NB4 (cell line): Measurements from ENCODE around the gene CDK10.
"Not testable (repeated sequence)": the region's sequence is repeated elsewhere in the genome, so short reads cannot be mapped to it uniquely, and the experiment has no call there.

Experiments used
- MYC ChIP-seq: IDR thresholded peaks from 2 replicates; pipeline ENCODE4 v1.6.1; 2011; ENCODE audit warnings: low read depth, low read length
- POLR2A ChIP-seq: IDR thresholded peaks from 2 replicates; pipeline ENCODE4 v1.6.1; 2011; ENCODE audit warnings: mild to moderate bottlenecking; ENCODE audit not compliant: insufficient read length; ENCODE audit errors: extremely low read depth

DNA sequence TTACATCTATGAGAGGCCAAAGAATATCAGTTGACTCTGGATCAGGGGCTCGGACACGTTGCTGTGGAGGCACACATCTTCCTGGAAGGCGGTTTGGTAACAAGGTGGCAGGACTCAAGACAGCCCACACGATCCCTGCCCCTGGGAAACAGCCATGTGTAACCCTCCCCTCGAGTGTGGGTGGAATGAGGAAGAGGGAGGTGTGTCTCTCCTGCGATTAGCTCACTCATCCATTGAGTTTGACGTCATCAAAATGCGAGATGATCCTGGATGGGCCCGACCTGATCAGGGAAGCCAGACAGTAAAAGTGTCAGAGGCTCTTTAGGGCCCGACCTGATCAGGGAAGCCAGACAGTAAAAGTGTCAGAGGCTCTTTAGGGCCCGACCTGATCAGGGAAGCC, 22.3 kb upstream of the CDK10 start:
- TF ChIP-seq POLR2A, MYC: not testable (repeated sequence)
